GM12864 (cell line): Measurements from ENCODE around the gene ZG16B.

Source experiments
- DNase-seq: peaks from one replicate; pipeline ENCODE4 v3.0.0-alpha.2; 2011; ENCODE audit warnings: low read depth
- H3K4me3 ChIP-seq: 2 replicates; pipeline ENCODE4 v1.5.1; 2011; ENCODE audit warnings: mild to moderate bottlenecking, low read depth, low read length, control low read depth
- TF ChIP-seq, protein P1 (sequence below): IDR thresholded peaks from 2 replicates; pipeline ENCODE4 v1.5.1; 2011; ENCODE audit warnings: low read depth, mild to moderate bottlenecking, moderate library complexity, low read length, control low read depth, inconsistent platforms; ENCODE audit errors: missing control alignments

Gene ZG16B

GRCh38 chr16:2867987-2868789 is 38.1 kb downstream of the ZG16B start:
- TF ChIP-seq, protein P1, sequence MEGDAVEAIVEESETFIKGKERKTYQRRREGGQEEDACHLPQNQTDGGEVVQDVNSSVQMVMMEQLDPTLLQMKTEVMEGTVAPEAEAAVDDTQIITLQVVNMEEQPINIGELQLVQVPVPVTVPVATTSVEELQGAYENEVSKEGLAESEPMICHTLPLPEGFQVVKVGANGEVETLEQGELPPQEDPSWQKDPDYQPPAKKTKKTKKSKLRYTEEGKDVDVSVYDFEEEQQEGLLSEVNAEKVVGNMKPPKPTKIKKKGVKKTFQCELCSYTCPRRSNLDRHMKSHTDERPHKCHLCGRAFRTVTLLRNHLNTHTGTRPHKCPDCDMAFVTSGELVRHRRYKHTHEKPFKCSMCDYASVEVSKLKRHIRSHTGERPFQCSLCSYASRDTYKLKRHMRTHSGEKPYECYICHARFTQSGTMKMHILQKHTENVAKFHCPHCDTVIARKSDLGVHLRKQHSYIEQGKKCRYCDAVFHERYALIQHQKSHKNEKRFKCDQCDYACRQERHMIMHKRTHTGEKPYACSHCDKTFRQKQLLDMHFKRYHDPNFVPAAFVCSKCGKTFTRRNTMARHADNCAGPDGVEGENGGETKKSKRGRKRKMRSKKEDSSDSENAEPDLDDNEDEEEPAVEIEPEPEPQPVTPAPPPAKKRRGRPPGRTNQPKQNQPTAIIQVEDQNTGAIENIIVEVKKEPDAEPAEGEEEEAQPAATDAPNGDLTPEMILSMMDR: peak; percentile 91
- H3K4me3 ChIP-seq: peak overlapping the region; percentile 90
- peak; percentile 76 for DNase-seq

GRCh38 chr16:2871926-2872325 is 41.8 kb downstream of the ZG16B start:
- TF ChIP-seq, protein P1: no peak

GRCh38 chr16:2874032-2874911 is 44.2 kb downstream of the ZG16B start:
- no peak overlapping the region for H3K4me3 ChIP-seq
- no peak for DNase-seq
- TF ChIP-seq, protein P1: no peak

More at GRCh38 chr16:2871926-2872325, 41.8 kb downstream of the ZG16B start:
- no peak overlapping the region for H3K4me3 ChIP-seq
- DNase-seq: no peak

DNA sequence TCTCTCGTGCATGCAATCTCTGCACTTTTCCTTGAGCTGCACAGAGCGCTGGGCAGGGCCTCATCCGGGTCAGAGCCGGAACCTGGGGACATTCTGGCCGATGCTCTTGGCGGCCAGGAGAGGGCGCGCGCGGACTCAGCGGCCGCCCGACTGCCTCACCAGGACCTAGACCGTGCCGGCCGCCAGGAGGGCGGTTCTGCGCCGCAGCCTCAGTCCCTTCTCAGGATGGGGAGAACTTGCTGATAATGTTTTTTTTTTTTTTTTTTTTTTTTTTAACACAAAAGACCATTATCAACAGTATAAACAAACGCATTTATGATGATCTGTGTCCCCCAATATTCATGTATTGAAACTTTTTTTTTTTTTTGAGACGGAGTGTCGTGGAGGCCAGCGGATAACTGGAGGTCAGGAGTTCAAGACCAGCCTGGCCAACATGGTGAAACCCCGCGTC is 44.8 kb downstream of the ZG16B start:
- TF ChIP-seq, protein P1: peak; percentile 89
- H3K4me3 ChIP-seq: no peak overlapping the region
- peak; percentile 18 for DNase-seq

DNA sequence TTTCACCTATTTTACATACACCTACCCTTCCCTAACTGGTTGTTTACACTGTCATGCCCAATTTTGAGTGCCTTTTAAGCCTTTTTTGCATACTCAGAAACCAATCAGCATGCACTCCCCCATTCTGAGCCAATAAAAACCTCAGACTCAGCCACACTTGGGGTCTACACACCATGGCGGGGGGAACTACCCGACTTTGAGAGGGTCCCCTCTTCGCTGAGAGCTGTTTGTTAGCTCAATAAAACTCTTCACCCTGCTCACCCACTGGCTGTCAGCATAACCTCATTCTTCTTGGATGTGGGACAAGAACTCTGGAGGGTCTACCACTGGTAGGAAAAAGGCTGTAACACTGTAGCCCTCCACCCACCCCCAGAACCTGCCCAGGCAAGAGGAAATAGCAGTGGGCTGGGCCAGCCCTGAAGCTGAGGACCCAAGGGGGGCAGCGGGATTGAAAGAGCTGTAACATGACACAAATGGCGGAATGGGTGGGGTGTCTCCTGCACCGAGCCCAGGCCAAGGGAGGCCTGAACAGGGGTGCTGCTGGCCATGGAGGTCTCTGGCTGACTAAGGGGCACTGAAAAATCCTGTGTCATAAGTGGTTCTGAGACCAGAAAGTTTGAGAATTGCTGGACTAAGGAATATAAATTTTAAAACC is 49.9 kb downstream of the ZG16B start:
- TF ChIP-seq, protein P1: no peak
- DNase-seq: no peak
- H3K4me3 ChIP-seq: no peak overlapping the region
